GM19025 (cell line): ENCODE data around the gene LTO1.

ENCODE experiments used
- ATAC-seq: cut with Tn5 transposase; IDR thresholded peaks from one replicate; pipeline ENCODE4 v1.9.1; 2021; ENCODE audit warnings: mild to moderate bottlenecking, low read depth, moderate library complexity; ENCODE audit not compliant: unreplicated experiment

LTO1 gene

GRCh38 chr11:69682681-69683326 is 7.7 kb upstream of the LTO1 start:
- no peak for ATAC-seq

- no peak for ATAC-seq
Observed at GRCh38 chr11:69682221-69682620, 7.1 kb upstream of the LTO1 start.

GRCh38 chr11:69680688-69681087 is 5.5 kb upstream of the LTO1 start:
- no peak for ATAC-seq

GRCh38 chr11:69677749-69678148 is 2.6 kb upstream of the LTO1 start:
- ATAC-seq: no peak

- no peak for ATAC-seq
Observed at GRCh38 chr11:69674267-69674885, 777 bp downstream of the LTO1 start.

GRCh38 chr11:69671734-69672465 is 3.3 kb downstream of the LTO1 start:
- no peak for ATAC-seq

GRCh38 chr11:69670158-69670845 is 4.9 kb downstream of the LTO1 start:
- no peak for ATAC-seq

- ATAC-seq: no peak
Observed at GRCh38 chr11:69669486-69669885, 5.7 kb downstream of the LTO1 start.

- ATAC-seq: no peak
Observed at GRCh38 chr11:69667619-69668604, 7.2 kb downstream of the LTO1 start.

- ATAC-seq: no peak
Observed at GRCh38 chr11:69666752-69667536, 8.2 kb downstream of the LTO1 start.

- ATAC-seq: no peak
Observed at GRCh38 chr11:69666261-69666660, 8.9 kb downstream of the LTO1 start.

- ATAC-seq: no peak
Observed at GRCh38 chr11:69665669-69666068, 9.5 kb downstream of the LTO1 start.

GRCh38 chr11:69664901-69665300 is 10.3 kb downstream of the LTO1 start:
- ATAC-seq: no peak

- ATAC-seq: no peak
Observed at GRCh38 chr11:69664103-69664775, 10.9 kb downstream of the LTO1 start.

- no peak for ATAC-seq
Observed at GRCh38 chr11:69663326-69663725, 11.8 kb downstream of the LTO1 start.

GRCh38 chr11:69662806-69663205 is 12.3 kb downstream of the LTO1 start:
- no peak for ATAC-seq

GRCh38 chr11:69662021-69662698 is 13.0 kb downstream of the LTO1 start:
- no peak for ATAC-seq

- no peak for ATAC-seq
Observed at GRCh38 chr11:69661413-69661715, 13.8 kb downstream of the LTO1 start.
